ENCODE results near the gene KDM4C.

GRCh38 chr9:7186175-7186574, 428.4 kb downstream of the KDM4C start:
- TF ChIP-seq, protein P1, sequence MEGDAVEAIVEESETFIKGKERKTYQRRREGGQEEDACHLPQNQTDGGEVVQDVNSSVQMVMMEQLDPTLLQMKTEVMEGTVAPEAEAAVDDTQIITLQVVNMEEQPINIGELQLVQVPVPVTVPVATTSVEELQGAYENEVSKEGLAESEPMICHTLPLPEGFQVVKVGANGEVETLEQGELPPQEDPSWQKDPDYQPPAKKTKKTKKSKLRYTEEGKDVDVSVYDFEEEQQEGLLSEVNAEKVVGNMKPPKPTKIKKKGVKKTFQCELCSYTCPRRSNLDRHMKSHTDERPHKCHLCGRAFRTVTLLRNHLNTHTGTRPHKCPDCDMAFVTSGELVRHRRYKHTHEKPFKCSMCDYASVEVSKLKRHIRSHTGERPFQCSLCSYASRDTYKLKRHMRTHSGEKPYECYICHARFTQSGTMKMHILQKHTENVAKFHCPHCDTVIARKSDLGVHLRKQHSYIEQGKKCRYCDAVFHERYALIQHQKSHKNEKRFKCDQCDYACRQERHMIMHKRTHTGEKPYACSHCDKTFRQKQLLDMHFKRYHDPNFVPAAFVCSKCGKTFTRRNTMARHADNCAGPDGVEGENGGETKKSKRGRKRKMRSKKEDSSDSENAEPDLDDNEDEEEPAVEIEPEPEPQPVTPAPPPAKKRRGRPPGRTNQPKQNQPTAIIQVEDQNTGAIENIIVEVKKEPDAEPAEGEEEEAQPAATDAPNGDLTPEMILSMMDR (conservative IDR thresholded peaks at IDR 0.05; ENCODE audit: low read depth, low read length), result peak; percentile 54
- TF ChIP-seq POLR2A (IDR thresholded peaks at IDR 0.05; ENCODE audit: low read depth, low read length) (no peak), MAFK (IDR thresholded peaks at IDR 0.05; ENCODE audit: low read depth, low read length) (no peak), CHD1 (IDR thresholded peaks at IDR 0.05; ENCODE audit: low read depth, low read length) (no peak), CEBPB (IDR thresholded peaks at IDR 0.05; ENCODE audit: low read depth, low read length) (no peak), RAD21 (IDR thresholded peaks at IDR 0.05; ENCODE audit: low read length) (peak; percentile 54), RCOR1 (IDR thresholded peaks at IDR 0.05; ENCODE audit: insufficient replicate concordance, low read length) (no peak), MXI1 (IDR thresholded peaks at IDR 0.05; ENCODE audit: borderline replicate concordance, low read depth, low read length) (no peak), SMC3 (IDR thresholded peaks at IDR 0.05; ENCODE audit: low read depth, low read length) (peak; percentile 48), USF2 (IDR thresholded peaks at IDR 0.05; ENCODE audit: low read depth, low read length) (no peak), RFX5 (IDR thresholded peaks at IDR 0.05; ENCODE audit: low read depth, low read length) (no peak), MAZ (IDR thresholded peaks at IDR 0.05; ENCODE audit: borderline replicate concordance, low read depth, low read length) (no peak)
